SJSA1 (cell line): Measurements from ENCODE around the gene CCR2. TPM values are rescaled to one million over a fixed set of nuclear protein-coding genes. Genes with fewer than 3 reads are reported as not detected.

ENCODE experiments used
- DNase-seq, 2 experiments: peaks; one replicate each; pipeline ENCODE4 v3.0.0-alpha.2; 2015 to 2020; ENCODE audit warnings: low spot score in 2 of 2, low read depth in 1 of 2
- H3K27ac ChIP-seq: fragments of 250-450 bp; sonication (Bioruptor Pico); 2 replicates; pipeline ENCODE4 v1.5.1; 2020; ENCODE audit warnings: mild to moderate bottlenecking, moderate library complexity
- H3K27me3 ChIP-seq: fragments of 250-450 bp; sonication (Bioruptor Pico); replicated peaks from 2 replicates; pipeline ENCODE4 v1.5.1; 2020; ENCODE audit warnings: mild to moderate bottlenecking, moderate library complexity
- H3K36me3 ChIP-seq: fragments of 250-450 bp; sonication (Bioruptor Pico); 2 replicates; pipeline ENCODE4 v1.5.1; 2020; ENCODE audit warnings: mild to moderate bottlenecking
- H3K4me1 ChIP-seq: fragments of 250-450 bp; sonication (Bioruptor Pico); replicated peaks from 2 replicates; pipeline ENCODE4 v1.6.1; 2021; ENCODE audit warnings: mild to moderate bottlenecking
- H3K4me3 ChIP-seq: fragments of 250-450 bp; sonication (Bioruptor Pico); 2 replicates; pipeline ENCODE4 v1.5.1; 2020; ENCODE audit warnings: mild to moderate bottlenecking
- H3K9me3 ChIP-seq: fragments of 250-450 bp; sonication (Bioruptor Pico); replicated peaks from 2 replicates; pipeline ENCODE4 v1.5.1; 2020; ENCODE audit warnings: mild to moderate bottlenecking
- total RNA-seq: library from RNA; depleted of rRNA; stranded (reverse); fragments of >200 nt; shearing (Covaris generic); gene quantifications from 2 replicates; pipeline ENCODE4 v1.2.3, GENCODE V29; 2014

CCR2 gene
- total RNA-seq, 1 experiment from 2014 or later: not detected

DNA sequence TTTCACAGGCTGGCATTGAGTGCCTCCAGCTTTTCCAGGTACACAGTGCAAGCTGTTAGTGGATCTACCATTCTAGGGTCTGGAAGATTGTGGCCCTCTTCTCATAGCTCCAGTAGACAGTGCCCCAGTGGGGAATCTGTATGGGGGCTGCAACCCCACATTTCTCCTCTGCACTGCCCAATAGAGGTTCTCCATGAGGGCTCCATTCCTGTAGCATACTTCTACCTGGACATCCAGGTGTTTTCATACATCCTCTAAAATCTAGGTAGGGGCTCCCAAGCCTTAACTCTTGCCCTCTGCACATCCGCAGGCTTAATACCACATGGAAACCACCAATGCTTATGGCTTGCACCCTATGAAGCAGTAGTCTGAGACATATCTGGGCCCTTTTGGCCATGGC lies 15.1 kb upstream of the CCR2 start:
- Histone ChIP-seq H3K27me3 (no peaks in the 10 kb centered on the region), H3K27ac (no peak overlapping the region), H3K4me3 (no peak overlapping the region), H3K36me3 (no peaks in the 10 kb centered on the region), H3K4me1 (peaks cover 14% of the 10 kb centered on the region), H3K9me3 (no peaks in the 10 kb centered on the region)
- no peak for DNase-seq

DNA sequence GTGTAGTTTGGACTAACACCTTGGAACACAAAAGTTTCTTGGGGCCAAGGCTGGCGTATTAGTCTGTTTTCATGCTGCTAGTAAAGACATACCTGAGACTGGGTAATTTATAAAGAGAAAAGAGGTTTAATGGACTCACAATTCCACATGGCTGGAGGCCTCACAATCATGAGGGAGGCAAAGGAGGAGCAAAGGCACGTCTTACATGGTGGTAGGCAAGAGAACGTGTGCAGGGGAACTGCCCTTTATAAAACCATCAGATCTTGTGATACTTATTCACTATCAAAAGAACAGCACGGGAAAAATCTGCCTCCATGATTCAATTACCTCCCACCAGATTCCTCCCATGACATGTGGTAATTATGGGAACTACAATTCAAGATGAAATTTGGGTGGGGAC lies 9.4 kb upstream of the CCR2 start:
- DNase-seq: no peak
- no peak overlapping the region for H3K4me3 ChIP-seq
- no peak overlapping the region for H3K27ac ChIP-seq
- H3K4me1 ChIP-seq: peaks cover under 1% of the 10 kb centered on the region
- no peaks in the 10 kb centered on the region for H3K36me3 ChIP-seq
- no peaks in the 10 kb centered on the region for H3K27me3 ChIP-seq
- no peaks in the 10 kb centered on the region for H3K9me3 ChIP-seq

DNA sequence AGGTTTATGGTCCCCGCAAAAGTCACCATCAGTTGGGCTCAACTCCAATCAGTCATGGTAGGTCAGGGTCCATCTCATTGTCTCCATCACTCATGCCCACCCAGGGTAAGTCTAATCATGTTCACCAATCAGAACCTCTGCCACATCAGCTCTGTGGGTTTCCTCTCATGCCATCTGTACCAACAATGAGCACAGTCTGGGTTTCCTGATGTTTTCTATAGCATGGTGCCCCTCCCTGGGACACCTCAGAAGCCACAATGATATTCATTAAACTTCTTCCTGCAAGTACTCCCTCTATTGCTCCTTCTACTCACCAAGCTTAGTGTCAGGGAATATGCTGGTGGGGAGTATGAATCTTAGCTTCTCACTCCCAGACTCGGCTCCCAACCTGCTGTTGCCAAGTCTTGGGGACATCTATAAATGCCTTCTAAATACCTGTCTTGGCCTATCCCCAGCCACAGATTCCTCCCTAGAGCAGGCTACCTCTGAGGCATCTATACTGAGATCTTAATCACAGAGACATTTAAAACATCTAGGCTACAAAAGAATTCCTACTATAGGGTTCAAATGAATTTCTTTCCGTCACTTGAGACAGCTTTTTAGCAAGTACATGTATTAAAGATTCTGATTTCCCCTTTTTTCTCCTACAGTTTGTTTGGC lies 5.0 kb upstream of the CCR2 start:
- Histone ChIP-seq H3K27me3 (no peaks in the 10 kb centered on the region), H3K9me3 (no peaks in the 10 kb centered on the region), H3K4me1 (peaks cover 8% of the 10 kb centered on the region), H3K4me3 (no peak overlapping the region), H3K36me3 (no peaks in the 10 kb centered on the region), H3K27ac (no peak overlapping the region)
- no peak for DNase-seq

DNA sequence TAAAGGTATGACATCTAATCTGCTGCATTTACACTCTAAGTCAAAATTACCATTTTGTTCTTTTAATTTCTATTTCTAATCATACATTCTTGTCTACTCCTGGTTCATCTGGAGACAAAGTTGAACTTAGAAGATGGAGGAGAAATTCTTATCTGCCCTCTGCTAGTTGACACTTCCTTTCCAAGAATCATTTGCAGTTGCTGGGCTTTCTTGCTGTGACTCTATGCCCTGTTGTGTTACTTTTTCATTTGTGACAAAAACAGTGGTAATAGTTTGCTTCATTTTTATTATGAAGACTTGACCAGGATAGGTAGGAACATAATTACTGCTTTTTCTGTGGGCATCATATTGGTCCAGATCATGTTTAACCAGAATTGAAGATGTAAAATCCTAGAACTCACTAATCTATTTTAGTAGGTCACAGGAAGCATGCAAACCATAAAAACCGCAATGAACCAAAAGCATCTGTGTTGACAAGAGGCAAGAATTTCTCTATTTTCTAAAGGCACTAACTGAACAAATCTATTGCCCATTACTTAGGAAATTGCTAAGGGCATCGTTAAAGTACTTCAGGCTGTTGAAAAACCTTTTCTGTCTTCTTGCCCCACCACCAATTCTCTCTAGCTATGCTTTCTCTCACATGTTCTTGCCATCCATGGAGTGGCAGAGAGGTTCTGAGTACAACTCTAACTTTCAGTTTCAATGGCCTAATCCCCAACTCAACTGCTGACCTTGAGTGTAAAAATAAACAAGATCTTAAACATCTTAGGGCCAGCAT lies 4.2 kb upstream of the CCR2 start:
- Histone ChIP-seq H3K9me3 (no peaks in the 10 kb centered on the region), H3K36me3 (no peaks in the 10 kb centered on the region), H3K27ac (no peak overlapping the region), H3K4me1 (peaks cover 8% of the 10 kb centered on the region), H3K4me3 (no peak overlapping the region), H3K27me3 (0 out of 2 replicates have a peak, but pooled peaks cover 2% of the 10 kb centered on the region)
- no peak for DNase-seq

DNA sequence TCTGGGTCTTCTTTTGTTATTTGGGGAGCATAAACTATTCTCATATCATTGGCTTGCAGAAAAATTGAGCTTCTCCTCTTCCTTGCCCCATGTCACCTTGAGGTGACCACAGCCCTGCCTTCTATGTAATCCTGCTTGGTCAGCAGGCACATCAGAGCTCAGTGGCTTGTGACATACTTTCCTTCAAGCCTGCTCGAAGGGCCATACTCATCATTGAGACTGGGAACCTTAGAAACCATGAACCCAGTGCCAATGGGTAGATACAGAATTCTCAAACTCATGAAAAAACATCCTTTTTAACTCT lies 3.7 kb upstream of the CCR2 start:
- peaks cover 8% of the 10 kb centered on the region for H3K4me1 ChIP-seq
- H3K4me3 ChIP-seq: no peak overlapping the region
- 0 out of 2 replicates have a peak, but pooled peaks cover 6% of the 10 kb centered on the region for H3K27me3 ChIP-seq
- no peak for DNase-seq
- H3K9me3 ChIP-seq: no peaks in the 10 kb centered on the region
- no peak overlapping the region for H3K27ac ChIP-seq
- no peaks in the 10 kb centered on the region for H3K36me3 ChIP-seq

DNA sequence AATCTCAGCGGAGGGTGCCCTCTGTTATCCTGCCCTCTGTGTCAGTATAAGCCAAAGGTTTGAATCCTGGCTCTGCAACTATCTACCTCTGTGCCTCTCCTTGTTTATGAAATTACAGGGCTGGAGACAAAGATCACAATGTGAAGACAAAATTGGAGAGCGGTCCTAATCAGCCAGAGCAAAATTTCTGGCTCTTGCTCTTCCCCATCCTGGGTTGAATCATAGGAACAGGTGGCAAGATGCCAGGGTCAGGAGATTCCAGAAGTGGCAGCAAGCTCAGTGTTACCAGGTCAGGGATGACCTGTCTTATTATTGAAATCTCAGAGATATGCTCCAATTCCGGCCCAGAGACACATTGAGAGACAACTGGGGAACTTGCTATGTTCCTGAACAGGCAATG lies 2.3 kb upstream of the CCR2 start:
- no peaks in the 10 kb centered on the region for H3K36me3 ChIP-seq
- 0 out of 2 replicates have a peak, but pooled peaks cover 6% of the 10 kb centered on the region for H3K27me3 ChIP-seq
- no peak overlapping the region for H3K27ac ChIP-seq
- no peaks in the 10 kb centered on the region for H3K9me3 ChIP-seq
- DNase-seq: no peak
- peaks cover 8% of the 10 kb centered on the region for H3K4me1 ChIP-seq
- H3K4me3 ChIP-seq: no peak overlapping the region

DNA sequence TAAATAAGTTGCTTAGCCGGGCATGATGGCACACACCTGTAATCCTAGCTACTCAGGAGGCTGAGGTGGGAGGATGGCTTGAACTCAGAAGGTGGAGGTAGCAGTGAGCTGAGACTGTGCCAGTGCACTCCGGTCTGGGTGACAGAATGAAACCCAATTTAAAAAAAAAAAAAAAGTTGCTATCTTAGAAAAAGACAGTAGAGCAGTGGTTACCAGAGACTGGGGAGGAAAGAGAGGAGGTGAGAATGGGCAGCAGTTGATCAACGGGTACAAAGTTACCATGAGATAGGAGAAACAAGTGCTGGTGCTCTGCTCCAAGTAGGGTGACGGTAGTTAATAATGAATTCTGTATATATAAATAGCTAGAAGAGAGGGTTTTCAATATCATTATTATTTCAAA lies 821 bp upstream of the CCR2 start:
- Histone ChIP-seq H3K36me3 (no peaks in the 10 kb centered on the region), H3K4me3 (no peak overlapping the region), H3K9me3 (no peaks in the 10 kb centered on the region), H3K27me3 (0 out of 2 replicates have a peak, but pooled peaks cover 6% of the 10 kb centered on the region), H3K4me1 (peaks cover 8% of the 10 kb centered on the region), H3K27ac (no peak overlapping the region)
- DNase-seq: no peak

DNA sequence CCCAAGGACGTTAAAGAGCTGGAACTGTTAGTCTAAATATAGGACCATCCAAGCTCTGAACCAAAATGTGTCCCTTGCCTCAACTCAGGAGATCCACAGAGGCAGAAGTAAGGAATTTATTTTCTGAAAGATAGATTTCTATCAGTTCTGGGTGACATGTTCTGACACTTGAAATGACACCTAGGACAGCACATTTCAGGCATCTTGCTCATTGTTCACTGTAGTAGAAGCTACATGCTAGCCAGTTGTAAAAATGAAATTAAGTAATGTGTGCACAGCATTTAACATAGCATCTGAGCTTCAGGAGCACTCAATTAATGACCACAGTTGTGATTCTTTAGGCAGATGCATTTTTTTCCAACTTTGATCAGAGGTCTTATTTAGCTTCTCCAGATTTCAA lies 567 bp downstream of the CCR2 start:
- Histone ChIP-seq H3K36me3 (no peaks in the 10 kb centered on the region), H3K27ac (no peak overlapping the region), H3K27me3 (0 out of 2 replicates have a peak, but pooled peaks cover 6% of the 10 kb centered on the region), H3K9me3 (no peaks in the 10 kb centered on the region), H3K4me1 (peaks cover 7% of the 10 kb centered on the region), H3K4me3 (no peak overlapping the region)
- DNase-seq: no peak

DNA sequence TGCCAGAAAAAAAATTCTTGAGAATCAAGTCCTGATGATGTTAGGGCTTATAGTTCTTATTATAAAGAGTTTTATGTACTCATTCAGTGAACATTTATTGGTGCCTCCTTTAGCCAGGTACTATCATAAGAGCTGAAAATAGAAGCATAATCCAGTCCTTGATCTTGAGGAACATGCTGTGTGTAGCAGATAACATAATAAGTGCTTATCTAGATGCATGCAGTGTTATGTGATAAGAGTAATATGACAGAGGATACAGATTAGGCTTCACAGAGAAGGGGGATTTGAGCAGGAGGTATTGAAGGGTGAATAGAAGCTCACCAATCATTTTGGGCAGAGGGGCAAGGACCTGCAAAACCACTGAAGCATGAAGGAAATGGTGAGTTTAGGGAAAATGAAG lies 1.1 kb downstream of the CCR2 start:
- Histone ChIP-seq H3K27ac (no peak overlapping the region), H3K4me3 (no peak overlapping the region), H3K4me1 (peaks cover 2% of the 10 kb centered on the region), H3K9me3 (no peaks in the 10 kb centered on the region), H3K36me3 (no peaks in the 10 kb centered on the region), H3K27me3 (0 out of 2 replicates have a peak, but pooled peaks cover 6% of the 10 kb centered on the region)
- DNase-seq: no peak

DNA sequence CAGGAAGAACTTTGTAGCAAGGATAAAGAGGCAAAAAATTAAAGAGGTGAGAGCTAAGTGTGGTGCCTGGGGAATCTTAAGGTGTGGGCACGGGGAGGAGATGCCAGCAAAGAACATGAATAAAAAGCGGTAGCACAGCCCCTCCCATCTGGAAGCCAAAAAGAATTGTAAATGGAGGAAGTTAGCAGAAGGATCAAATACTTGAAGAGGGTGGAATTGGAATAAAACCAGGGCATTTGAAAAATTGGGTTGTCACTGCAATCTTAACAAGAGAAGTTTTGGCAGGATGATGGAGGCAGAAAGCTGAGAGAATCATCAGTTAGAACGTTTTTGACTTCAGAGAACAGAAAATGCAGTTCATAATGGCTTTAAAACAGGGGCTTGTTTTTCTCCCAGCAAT lies 2.4 kb downstream of the CCR2 start:
- H3K36me3 ChIP-seq: no peaks in the 10 kb centered on the region
- H3K27me3 ChIP-seq: 0 out of 2 replicates have a peak, but pooled peaks cover 6% of the 10 kb centered on the region
- H3K4me3 ChIP-seq: no peak overlapping the region
- H3K4me1 ChIP-seq: peaks cover 7% of the 10 kb centered on the region; the same call in 1 of the 2 replicates
- H3K9me3 ChIP-seq: no peaks in the 10 kb centered on the region
- no peak overlapping the region for H3K27ac ChIP-seq
- no peak for DNase-seq

DNA sequence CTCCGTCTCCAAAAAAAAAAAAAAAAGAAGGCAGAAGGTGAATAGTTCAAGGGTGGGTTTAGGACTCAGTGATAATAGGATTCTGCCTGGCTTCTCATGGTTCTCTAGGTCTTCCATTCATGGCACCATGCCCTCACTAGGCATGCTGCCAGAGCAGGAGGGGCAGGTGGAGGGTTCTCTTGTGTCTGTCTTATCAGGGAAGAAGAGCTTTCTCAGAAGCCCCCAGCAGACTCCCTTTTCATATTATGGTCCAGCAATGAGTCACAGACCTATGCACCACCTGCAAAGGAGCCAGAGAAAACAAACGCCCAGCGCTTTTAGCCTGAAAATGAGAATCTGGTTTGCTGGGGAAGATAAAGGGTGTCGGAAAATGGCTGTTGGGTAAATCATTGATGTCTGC lies 3.0 kb downstream of the CCR2 start:
- H3K27me3 ChIP-seq: 0 out of 2 replicates have a peak, but pooled peaks cover 6% of the 10 kb centered on the region
- H3K4me3 ChIP-seq: no peak overlapping the region
- no peak for DNase-seq

DNA sequence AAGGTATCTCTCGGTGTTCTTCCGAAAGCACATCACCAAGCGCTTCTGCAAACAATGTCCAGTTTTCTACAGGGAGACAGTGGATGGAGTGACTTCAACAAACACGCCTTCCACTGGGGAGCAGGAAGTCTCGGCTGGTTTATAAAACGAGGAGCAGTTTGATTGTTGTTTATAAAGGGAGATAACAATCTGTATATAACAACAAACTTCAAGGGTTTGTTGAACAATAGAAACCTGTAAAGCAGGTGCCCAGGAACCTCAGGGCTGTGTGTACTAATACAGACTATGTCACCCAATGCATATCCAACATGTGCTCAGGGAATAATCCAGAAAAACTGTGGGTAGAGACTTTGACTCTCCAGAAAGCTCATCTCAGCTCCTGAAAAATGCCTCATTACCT lies 4.6 kb downstream of the CCR2 start:
- Histone ChIP-seq H3K4me3 (no peak overlapping the region), H3K36me3 (no peaks in the 10 kb centered on the region), H3K4me1 (peaks cover 7% of the 10 kb centered on the region; the same call in 1 of the 2 replicates), H3K9me3 (no peaks in the 10 kb centered on the region), H3K27ac (no peak overlapping the region), H3K27me3 (0 out of 2 replicates have a peak, but pooled peaks cover 6% of the 10 kb centered on the region)
- DNase-seq: no peak

More for the DNA sequence above, 3.0 kb downstream of the CCR2 start:
- Histone ChIP-seq H3K36me3 (no peaks in the 10 kb centered on the region), H3K9me3 (no peaks in the 10 kb centered on the region), H3K4me1 (peaks cover 7% of the 10 kb centered on the region; the same call in 1 of the 2 replicates), H3K27ac (no peak overlapping the region)

DNA sequence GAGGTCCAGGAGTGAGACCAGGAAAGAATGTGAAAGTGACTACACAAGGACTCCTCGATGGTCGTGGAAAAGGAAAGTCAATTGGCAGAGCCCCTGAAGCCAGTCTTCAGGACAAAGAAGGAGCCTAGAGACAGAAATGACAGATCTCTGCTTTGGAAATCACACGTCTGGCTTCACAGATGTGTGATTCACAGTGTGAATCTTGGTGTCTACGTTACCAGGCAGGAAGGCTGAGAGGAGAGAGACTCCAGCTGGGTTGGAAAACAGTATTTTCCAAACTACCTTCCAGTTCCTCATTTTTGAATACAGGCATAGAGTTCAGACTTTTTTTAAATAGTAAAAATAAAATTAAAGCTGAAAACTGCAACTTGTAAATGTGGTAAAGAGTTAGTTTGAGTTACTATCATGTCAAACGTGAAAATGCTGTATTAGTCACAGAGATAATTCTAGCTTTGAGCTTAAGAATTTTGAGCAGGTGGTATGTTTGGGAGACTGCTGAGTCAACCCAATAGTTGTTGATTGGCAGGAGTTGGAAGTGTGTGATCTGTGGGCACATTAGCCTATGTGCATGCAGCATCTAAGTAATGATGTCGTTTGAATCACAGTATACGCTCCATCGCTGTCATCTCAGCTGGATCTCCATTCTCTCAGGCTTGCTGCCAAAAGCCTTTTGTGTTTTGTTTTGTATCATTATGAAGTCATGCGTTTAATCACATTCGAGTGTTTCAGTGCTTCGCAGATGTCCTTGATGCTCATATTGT lies 6.0 kb downstream of the CCR2 start:
- Histone ChIP-seq H3K4me1 (peaks cover 7% of the 10 kb centered on the region; the same call in 1 of the 2 replicates), H3K36me3 (no peaks in the 10 kb centered on the region), H3K4me3 (no peak overlapping the region), H3K27me3 (0 out of 2 replicates have a peak, but pooled peaks cover 2% of the 10 kb centered on the region), H3K9me3 (no peaks in the 10 kb centered on the region), H3K27ac (no peak overlapping the region)
- DNase-seq: no peak

DNA sequence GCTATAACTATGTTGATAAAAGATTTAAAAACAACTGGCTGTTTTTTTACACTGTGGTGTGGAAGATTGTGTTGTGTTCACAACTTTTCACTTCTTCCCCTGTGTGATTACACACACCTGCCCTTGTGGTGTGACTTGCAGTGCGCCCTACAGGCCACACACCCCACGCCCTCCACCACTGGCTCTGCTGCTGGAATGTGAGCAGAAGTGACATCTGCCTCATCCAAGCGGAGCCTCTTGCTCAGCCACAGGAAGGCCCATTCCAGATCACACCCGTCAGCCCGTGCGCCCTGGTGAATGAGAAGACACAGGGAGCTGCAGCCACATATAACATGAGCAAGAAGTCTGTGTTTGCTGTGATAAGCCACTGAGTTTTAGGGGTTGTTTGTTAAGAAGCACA lies 7.0 kb downstream of the CCR2 start:
- Histone ChIP-seq H3K27me3 (no peaks in the 10 kb centered on the region), H3K27ac (no peak overlapping the region), H3K4me1 (peaks cover 7% of the 10 kb centered on the region; the same call in 1 of the 2 replicates)

More for the DNA sequence above, 7.0 kb downstream of the CCR2 start:
- Histone ChIP-seq H3K9me3 (no peaks in the 10 kb centered on the region), H3K36me3 (no peaks in the 10 kb centered on the region), H3K4me3 (no peak overlapping the region)
- no peak for DNase-seq
